ENCODE data around the gene GAS2L2. TPM values are rescaled to one million over a fixed set of nuclear protein-coding genes. Genes with fewer than 3 reads are reported as not detected.

The GAS2L2 gene
- under 1 TPM; 0.29 to 0.33 (median 0.32) TPM for total RNA-seq

- peak within 1 kb of the TSS in 1 of 2 donors; percentile 30 for H3K27ac ChIP-seq
- intact Hi-C loops (cut with DNase I; ENCODE audit: low total_unique reads): no loop called here
- peak within 1 kb of the TSS in 1 of 3 donors; percentile 37 for H3K4me3 ChIP-seq
Observed at GRCh38 chr17:35752945-35753764, at the start of gene GAS2L2. GAS2L2 (minus strand) TSS chr17:35753239; CDS start chr17:35752850, 389 bp downstream.

GRCh38 chr17:35801583-35802224 is 48.7 kb upstream of the GAS2L2 start:
- no peaks in the 10 kb centered on the region for H3K9me3 ChIP-seq
- TF ChIP-seq, protein P1, sequence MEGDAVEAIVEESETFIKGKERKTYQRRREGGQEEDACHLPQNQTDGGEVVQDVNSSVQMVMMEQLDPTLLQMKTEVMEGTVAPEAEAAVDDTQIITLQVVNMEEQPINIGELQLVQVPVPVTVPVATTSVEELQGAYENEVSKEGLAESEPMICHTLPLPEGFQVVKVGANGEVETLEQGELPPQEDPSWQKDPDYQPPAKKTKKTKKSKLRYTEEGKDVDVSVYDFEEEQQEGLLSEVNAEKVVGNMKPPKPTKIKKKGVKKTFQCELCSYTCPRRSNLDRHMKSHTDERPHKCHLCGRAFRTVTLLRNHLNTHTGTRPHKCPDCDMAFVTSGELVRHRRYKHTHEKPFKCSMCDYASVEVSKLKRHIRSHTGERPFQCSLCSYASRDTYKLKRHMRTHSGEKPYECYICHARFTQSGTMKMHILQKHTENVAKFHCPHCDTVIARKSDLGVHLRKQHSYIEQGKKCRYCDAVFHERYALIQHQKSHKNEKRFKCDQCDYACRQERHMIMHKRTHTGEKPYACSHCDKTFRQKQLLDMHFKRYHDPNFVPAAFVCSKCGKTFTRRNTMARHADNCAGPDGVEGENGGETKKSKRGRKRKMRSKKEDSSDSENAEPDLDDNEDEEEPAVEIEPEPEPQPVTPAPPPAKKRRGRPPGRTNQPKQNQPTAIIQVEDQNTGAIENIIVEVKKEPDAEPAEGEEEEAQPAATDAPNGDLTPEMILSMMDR (IDR thresholded peaks at IDR 0.05): no peak
- TF ChIP-seq POLR2AphosphoS5 (IDR thresholded peaks at IDR 0.05) (no peak), POLR2A (IDR thresholded peaks at IDR 0.05) (no peak)
- DNase-seq (ENCODE audit: low spot score in 2 of 2): peak; percentile 63 to 75
- peak overlapping the region in 1 of 3 donors; percentile 10 for H3K4me3 ChIP-seq
- no peaks in the 10 kb centered on the region for H3K36me3 ChIP-seq
- H3K27ac ChIP-seq: peak overlapping the region; percentile 65 to 71
- intact Hi-C loops (cut with DNase I; ENCODE audit: low total_unique reads): no loop called here
- H3K27me3 ChIP-seq: no peaks in the 10 kb centered on the region
- H3K4me1 ChIP-seq: peaks cover 0 to 6% of the 10 kb centered on the region in 2 donors

More at GRCh38 chr17:35752945-35753764, at the start of gene GAS2L2:
- TF ChIP-seq, protein P1 (IDR thresholded peaks at IDR 0.05): no peak
- TF ChIP-seq POLR2A (IDR thresholded peaks at IDR 0.05): no peak
- TF ChIP-seq POLR2AphosphoS5 (IDR thresholded peaks at IDR 0.05): no peak
- Histone ChIP-seq H3K27me3 (no peaks in the 10 kb centered on the region), H3K4me1 (peaks cover under 1 to 2% of the 10 kb centered on the region in 2 donors), H3K36me3 (no peaks in the 10 kb centered on the region), H3K9me3 (no peaks in the 10 kb centered on the region)
- DNase-seq (ENCODE audit: low spot score in 2 of 2): no peak

DNA sequence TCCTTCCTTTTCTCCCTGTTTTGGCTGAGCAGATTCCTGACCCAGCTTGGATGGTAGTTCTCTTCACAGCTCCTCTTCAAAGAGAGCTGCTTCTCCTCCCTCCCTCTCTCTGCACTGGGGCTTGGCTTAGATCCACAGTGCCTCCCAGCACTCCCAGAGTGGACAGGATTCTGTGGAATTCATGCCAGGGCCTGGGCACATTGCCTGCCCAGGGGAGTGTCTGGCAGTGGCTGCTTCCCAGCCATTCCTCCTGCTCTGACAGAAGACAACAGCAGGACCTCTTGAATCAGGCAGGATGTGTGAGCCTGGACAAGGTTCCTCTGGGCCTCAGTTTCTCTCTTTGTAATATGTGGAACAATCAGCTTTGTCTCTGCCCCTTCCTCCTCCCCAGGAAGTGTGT is 46.9 kb upstream of the GAS2L2 start:
- no peak overlapping the region for H3K4me3 ChIP-seq
- peak; percentile 88 to 90 for DNase-seq (ENCODE audit: low spot score in 2 of 2)
- TF ChIP-seq POLR2AphosphoS5 (IDR thresholded peaks at IDR 0.05) (peak in 1 of 3 donors; percentile 25), POLR2A (IDR thresholded peaks at IDR 0.05) (no peak)
- TF ChIP-seq, protein P1 (IDR thresholded peaks at IDR 0.05): no peak
- H3K36me3 ChIP-seq: no peaks in the 10 kb centered on the region
- intact Hi-C loops (cut with DNase I; ENCODE audit: low total_unique reads): no loop called here
- peaks cover 4 to 6% of the 10 kb centered on the region in 2 donors for H3K4me1 ChIP-seq
- H3K9me3 ChIP-seq: no peaks in the 10 kb centered on the region
- peak overlapping the region; percentile 17 to 54 for H3K27ac ChIP-seq
- no peaks in the 10 kb centered on the region for H3K27me3 ChIP-seq

GRCh38 chr17:35797918-35798317 is 44.9 kb upstream of the GAS2L2 start:
- TF ChIP-seq POLR2A (IDR thresholded peaks at IDR 0.05) (no peak), POLR2AphosphoS5 (IDR thresholded peaks at IDR 0.05) (no peak)
- TF ChIP-seq, protein P1 (IDR thresholded peaks at IDR 0.05): no peak
- peaks cover 6% of the 10 kb centered on the region in 2 donors for H3K4me1 ChIP-seq
- peaks cover 0 to 4% of the 10 kb centered on the region in 2 donors for H3K27me3 ChIP-seq
- no peak overlapping the region for H3K4me3 ChIP-seq
- intact Hi-C loops (cut with DNase I; ENCODE audit: low total_unique reads): no loop called here
- no peaks in the 10 kb centered on the region for H3K9me3 ChIP-seq
- H3K27ac ChIP-seq: no peak overlapping the region
- no peaks in the 10 kb centered on the region for H3K36me3 ChIP-seq
- DNase-seq (ENCODE audit: low spot score in 2 of 2): no peak

- no peak overlapping the region for H3K27ac ChIP-seq
Observed at GRCh38 chr17:35797370-35797769, 44.3 kb upstream of the GAS2L2 start.

More at GRCh38 chr17:35797370-35797769, 44.3 kb upstream of the GAS2L2 start:
- H3K36me3 ChIP-seq: no peaks in the 10 kb centered on the region
- DNase-seq (ENCODE audit: low spot score in 2 of 2): no peak
- no peak overlapping the region for H3K4me3 ChIP-seq
- peaks cover 0 to 7% of the 10 kb centered on the region in 2 donors for H3K27me3 ChIP-seq
- TF ChIP-seq POLR2AphosphoS5 (IDR thresholded peaks at IDR 0.05): no peak
- no peak for TF ChIP-seq POLR2A (IDR thresholded peaks at IDR 0.05)
- TF ChIP-seq, protein P1 (IDR thresholded peaks at IDR 0.05): no peak
- no peaks in the 10 kb centered on the region for H3K9me3 ChIP-seq
- intact Hi-C loops (cut with DNase I; ENCODE audit: low total_unique reads): no loop called here
- peaks cover 6% of the 10 kb centered on the region in 2 donors for H3K4me1 ChIP-seq

Measured in breast epithelium (tissue), 4 donors.